Activated CD4-positive, CD25-positive, alpha-beta regulatory T cell treated with anti-CD3 and anti-CD28 coated beads, Interleukin-2, amount 50 U/mL, for 16 hours (primary cell): Measurements from ENCODE around the gene QKI.
A peak's percentile ranks its signal among the peaks of the same experiment; 100 is the strongest.

ENCODE experiments used
- DNase-seq: peaks from one replicate; pipeline ENCODE4 v3.0.0-alpha.2; 2020; ENCODE audit warnings: low read depth, low spot score

The QKI gene

DNA sequence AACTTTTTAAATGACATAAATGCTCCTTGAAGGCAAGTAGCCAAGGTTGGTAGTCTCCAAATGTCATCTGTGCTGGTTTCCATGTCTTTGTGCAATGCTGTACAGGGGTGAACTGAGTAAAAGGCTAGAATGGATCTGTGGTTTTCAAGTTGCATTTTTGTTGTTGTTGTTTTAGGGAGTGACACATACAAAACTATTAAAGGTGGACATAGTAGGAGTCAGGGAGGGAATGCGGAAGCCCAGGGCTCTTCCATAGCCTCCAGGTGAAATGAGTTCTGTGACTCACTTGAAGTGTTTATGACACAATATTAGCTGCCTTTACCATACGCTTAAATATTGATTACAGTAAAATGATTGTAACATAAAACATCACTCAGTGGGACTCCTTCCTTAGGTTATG, 22.5 kb upstream of the QKI start:
- no peak for DNase-seq

DNA sequence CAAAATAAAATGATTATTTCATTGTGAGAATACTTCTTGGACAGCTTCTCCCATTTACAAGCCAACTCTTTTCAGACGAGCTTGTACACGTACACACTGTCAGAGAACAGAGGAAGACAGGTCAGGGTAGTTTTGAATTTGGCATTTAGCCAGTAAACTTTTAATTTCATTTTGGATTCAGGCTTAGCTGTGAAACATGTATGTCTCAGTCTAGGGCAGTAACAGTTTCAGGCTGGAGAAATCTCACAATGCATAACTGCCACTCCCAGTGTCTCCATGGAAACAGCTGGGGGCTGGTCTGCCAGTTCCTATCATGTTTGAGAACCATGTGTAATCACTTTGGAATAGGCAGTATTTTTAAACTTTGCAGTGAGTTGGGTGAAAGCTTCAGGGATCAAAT, 22.0 kb upstream of the QKI start:
- DNase-seq, result no peak

DNA sequence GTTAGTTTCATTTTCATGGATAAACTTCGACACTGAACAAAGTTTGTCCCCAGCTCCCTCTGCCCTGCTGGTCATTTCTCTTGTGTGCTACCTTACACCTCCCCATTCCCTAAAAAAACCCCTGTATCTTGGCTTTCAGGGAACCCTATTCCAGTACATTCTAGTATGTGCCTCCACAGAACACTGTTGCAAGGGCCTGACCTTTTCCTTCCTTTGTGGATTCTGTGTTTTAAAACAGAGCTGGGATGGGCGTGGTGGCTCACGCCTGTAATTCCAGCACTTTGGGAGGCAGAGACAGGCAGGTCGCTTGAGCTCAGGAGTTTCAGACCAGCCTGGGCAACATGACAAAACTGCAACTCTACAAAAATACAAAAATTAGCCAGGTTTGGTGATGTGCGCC, 20.6 kb upstream of the QKI start:
- no peak for DNase-seq

- DNase-seq, result no peak
Measured at GRCh38 chr6:163394659-163395058, 19.9 kb upstream of the QKI start.

- DNase-seq, result no peak
Measured at GRCh38 chr6:163395122-163395830, 19.2 kb upstream of the QKI start.

GRCh38 chr6:163395831-163396185, 18.7 kb upstream of the QKI start:
- no peak for DNase-seq

DNA sequence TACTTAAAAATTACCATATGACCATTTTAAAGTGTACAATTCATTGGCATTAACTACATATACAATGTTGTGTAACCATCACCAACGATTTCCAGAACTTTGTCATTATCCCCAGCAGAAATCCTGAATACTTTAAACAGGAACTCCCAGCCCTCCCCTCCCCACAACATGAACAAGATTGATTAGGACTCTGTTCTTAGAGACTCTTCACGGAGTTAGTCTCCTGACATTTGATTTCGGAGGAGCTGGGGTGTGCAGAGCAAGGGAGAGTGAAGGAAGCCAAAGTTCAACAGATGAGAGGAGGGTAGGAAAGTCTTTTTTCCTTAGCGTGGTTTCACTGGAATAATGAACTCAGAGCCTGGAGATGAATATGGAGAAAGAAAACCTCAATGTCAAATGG, 17.2 kb upstream of the QKI start:
- no peak for DNase-seq

DNA sequence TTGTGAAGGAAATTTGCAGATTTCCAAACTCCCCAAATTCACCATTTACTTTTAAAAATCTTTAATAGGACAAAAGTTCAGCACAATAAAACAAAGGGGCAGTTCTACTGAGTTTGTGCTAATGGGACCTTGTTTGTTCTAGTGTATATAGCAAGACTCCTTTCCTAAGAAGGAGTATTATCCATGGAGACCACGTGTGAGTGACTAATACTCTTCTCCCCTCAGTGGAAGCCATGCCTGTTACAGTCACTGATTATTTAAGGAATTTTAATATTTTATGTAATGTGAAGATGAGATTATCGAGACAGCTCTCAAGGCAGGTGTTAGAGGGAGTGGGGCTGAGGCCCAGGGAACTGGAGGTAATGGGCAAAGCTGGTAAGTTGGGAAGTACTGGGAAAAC, 16.4 kb upstream of the QKI start:
- DNase-seq, result no peak

- DNase-seq, result no peak
Measured at GRCh38 chr6:163398815-163399214, 15.7 kb upstream of the QKI start.

GRCh38 chr6:163400509-163400908, 14.0 kb upstream of the QKI start:
- no peak for DNase-seq

- no peak for DNase-seq
Measured at GRCh38 chr6:163401039-163401885, 13.3 kb upstream of the QKI start.

- no peak for DNase-seq
Measured at GRCh38 chr6:163402616-163403015, 11.9 kb upstream of the QKI start.

GRCh38 chr6:163404825-163405265, 9.7 kb upstream of the QKI start:
- DNase-seq, result no peak

DNA sequence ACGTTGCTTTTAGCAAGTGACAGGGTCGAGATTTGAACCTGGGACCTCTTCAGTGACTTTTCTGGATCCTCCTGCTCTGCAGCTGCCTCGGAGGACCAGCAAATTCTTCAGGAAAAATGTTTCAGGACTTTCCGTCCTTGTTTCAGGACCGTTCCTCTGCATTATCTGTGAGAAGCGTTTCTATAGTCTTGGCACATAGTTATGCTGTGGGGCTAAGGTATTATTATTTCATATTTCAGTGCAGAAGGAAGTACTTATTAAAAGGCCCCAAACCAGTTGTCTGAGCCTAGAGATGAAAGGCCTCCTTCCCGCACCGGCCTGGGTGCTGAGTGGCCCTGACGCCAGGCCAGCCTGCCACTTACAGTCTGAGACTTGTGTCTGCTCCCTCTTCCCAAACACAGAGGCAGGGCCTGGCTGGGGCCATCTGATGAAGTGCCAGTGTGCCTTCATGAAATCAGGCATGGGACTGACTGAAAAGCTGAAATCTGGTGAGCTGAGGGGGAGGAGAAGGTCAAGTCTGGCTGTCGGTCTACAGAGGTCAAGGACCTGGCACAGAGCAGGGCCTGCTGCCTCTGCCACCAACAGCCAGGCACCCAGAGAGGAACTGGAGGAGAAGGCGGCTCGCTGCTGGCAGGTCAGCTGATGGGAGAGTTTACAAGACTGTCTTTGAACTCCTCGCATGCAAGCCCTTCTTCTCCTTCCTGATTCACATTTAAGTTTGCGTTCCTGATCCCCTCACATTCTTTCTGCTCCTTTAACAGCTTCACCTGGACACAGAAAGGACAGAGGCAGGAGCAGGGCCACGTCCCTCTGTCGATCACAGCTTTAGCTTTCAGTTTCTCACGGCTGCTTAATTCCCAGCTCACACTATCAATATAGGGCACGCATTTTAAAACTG, 8.9 kb upstream of the QKI start:
- no peak for DNase-seq

- no peak for DNase-seq
Measured at GRCh38 chr6:163406366-163406765, 8.2 kb upstream of the QKI start.

- no peak for DNase-seq
Measured at GRCh38 chr6:163406830-163407229, 7.7 kb upstream of the QKI start.

DNA sequence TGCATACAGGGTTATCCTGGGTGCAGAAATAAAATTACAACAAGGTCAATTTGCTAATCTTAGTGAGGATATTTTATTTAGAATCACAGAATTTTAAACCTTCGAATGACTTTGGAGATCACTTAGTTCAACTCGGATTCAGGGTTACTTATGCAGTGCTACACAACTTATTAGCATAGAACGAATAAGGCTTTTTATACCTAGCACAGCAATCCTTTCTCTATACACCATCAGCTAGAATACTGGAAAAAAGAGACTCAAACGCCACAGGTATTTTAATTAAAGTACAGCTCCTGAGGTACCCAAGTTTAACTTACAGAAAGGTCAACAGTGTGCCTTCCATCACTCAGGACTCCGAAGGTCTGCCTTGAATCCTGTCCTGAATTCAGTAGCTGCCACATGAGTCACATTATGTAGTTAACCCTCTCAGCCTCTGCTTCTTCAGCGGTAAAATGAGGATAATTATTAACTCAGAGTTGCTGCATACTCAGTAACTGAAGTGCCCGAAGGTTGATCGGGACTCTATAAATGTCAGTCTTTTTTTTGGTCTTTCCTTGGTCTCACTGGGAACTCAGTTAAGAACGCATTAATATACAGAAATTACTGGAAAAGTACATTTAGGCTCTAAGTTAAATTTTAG, 6.0 kb upstream of the QKI start:
- no peak for DNase-seq

GRCh38 chr6:163409712-163410111, 4.8 kb upstream of the QKI start:
- DNase-seq, result no peak

GRCh38 chr6:163412341-163412740, 2.2 kb upstream of the QKI start:
- no peak for DNase-seq

GRCh38 chr6:163412801-163413344, 1.6 kb upstream of the QKI start:
- no peak for DNase-seq

GRCh38 chr6:163413345-163414116, 987 bp upstream of the QKI start:
- peak; percentile 83 for DNase-seq
